HG03025 (cell line): ENCODE measurements around the gene ZNF787.

Experiments used
- ATAC-seq: cut with Tn5 transposase; IDR thresholded peaks from one replicate; pipeline ENCODE4 v1.9.1; 2021; ENCODE audit warnings: mild to moderate bottlenecking, moderate library complexity; ENCODE audit not compliant: unreplicated experiment, low FRiP score

The ZNF787 gene

GRCh38 chr19:56091751-56092546 is 29.1 kb downstream of the ZNF787 start:
- no peak for ATAC-seq

GRCh38 chr19:56091066-56091490 is 30.0 kb downstream of the ZNF787 start:
- ATAC-seq: no peak

GRCh38 chr19:56089344-56089743 is 31.8 kb downstream of the ZNF787 start:
- ATAC-seq: no peak

GRCh38 chr19:56088497-56089215 is 32.4 kb downstream of the ZNF787 start:
- no peak for ATAC-seq

GRCh38 chr19:56087647-56088496 is 33.2 kb downstream of the ZNF787 start:
- no peak for ATAC-seq

GRCh38 chr19:56086671-56087430 is 34.2 kb downstream of the ZNF787 start:
- ATAC-seq: no peak

- ATAC-seq: no peak
Measured at GRCh38 chr19:56085571-56086275, 35.4 kb downstream of the ZNF787 start.

GRCh38 chr19:56084835-56085536 is 36.1 kb downstream of the ZNF787 start:
- ATAC-seq: no peak

- no peak for ATAC-seq
Measured at GRCh38 chr19:56083668-56084067, 37.4 kb downstream of the ZNF787 start.

GRCh38 chr19:56080669-56081401 is 40.3 kb downstream of the ZNF787 start:
- ATAC-seq: no peak

- no peak for ATAC-seq
Measured at GRCh38 chr19:56079609-56080008, 41.5 kb downstream of the ZNF787 start.

GRCh38 chr19:56076498-56076897 is 44.6 kb downstream of the ZNF787 start:
- ATAC-seq: no peak

GRCh38 chr19:56071151-56071550 is 49.9 kb downstream of the ZNF787 start:
- ATAC-seq: no peak

- ATAC-seq: no peak
Measured at GRCh38 chr19:56069642-56070041, 51.5 kb downstream of the ZNF787 start.

GRCh38 chr19:56066152-56067023 is 54.7 kb downstream of the ZNF787 start:
- no peak for ATAC-seq

- ATAC-seq: no peak
Measured at GRCh38 chr19:56053596-56053995, 67.5 kb downstream of the ZNF787 start.
